Measurements from ENCODE around the gene PPM1H.

PPM1H gene

GRCh38 chr12:62631471-62632410 lies 303.2 kb downstream of the PPM1H start:
- DNase-seq: no peak

- DNase-seq: no peak
Observed at GRCh38 chr12:62629971-62630739, 304.8 kb downstream of the PPM1H start.

- DNase-seq: no peak
Observed at GRCh38 chr12:62629413-62629812, 305.5 kb downstream of the PPM1H start.

GRCh38 chr12:62627181-62627580 lies 307.8 kb downstream of the PPM1H start:
- DNase-seq: no peak

- no peak for DNase-seq
Observed at GRCh38 chr12:62625228-62625627, 309.7 kb downstream of the PPM1H start.

- DNase-seq: no peak
Observed at GRCh38 chr12:62622177-62622576, 312.8 kb downstream of the PPM1H start.

- DNase-seq: no peak
Observed at GRCh38 chr12:62621101-62621638, 313.8 kb downstream of the PPM1H start.

- DNase-seq: no peak
Observed at GRCh38 chr12:62618930-62619329, 316.0 kb downstream of the PPM1H start.

- DNase-seq: no peak
Observed at GRCh38 chr12:62618319-62618718, 316.6 kb downstream of the PPM1H start.

- DNase-seq: no peak
Observed at GRCh38 chr12:62613081-62613480, 321.9 kb downstream of the PPM1H start.

- no peak for DNase-seq
Observed at GRCh38 chr12:62606654-62607053, 328.3 kb downstream of the PPM1H start.

GRCh38 chr12:62605981-62606380 lies 329.0 kb downstream of the PPM1H start:
- no peak for DNase-seq

GRCh38 chr12:62604871-62605270 lies 330.1 kb downstream of the PPM1H start:
- no peak for DNase-seq

GRCh38 chr12:62604373-62604772 lies 330.6 kb downstream of the PPM1H start:
- DNase-seq: no peak

- no peak for DNase-seq
Observed at GRCh38 chr12:62603811-62604098, 331.2 kb downstream of the PPM1H start.

- peak; percentile 60 to 67 for DNase-seq
Observed at GRCh38 chr12:62603061-62603810, 331.7 kb downstream of the PPM1H start.

GRCh38 chr12:62602255-62603060 lies 332.5 kb downstream of the PPM1H start:
- peak; percentile 79 to 80 for DNase-seq

GRCh38 chr12:62601765-62602164 lies 333.2 kb downstream of the PPM1H start:
- DNase-seq: no peak

- no peak for DNase-seq
Observed at GRCh38 chr12:62599854-62600437, 335.0 kb downstream of the PPM1H start.

GRCh38 chr12:62598846-62599245 lies 336.1 kb downstream of the PPM1H start:
- DNase-seq: no peak

- no peak for DNase-seq
Observed at GRCh38 chr12:62597253-62597652, 337.7 kb downstream of the PPM1H start.

All from stimulated activated CD4-positive, alpha-beta T cell treated with anti-CD3 and anti-CD28 coated beads, Interleukin-2, amount 100 ng/mL, for 48 hours (primary cell).